HG03575 (cell line): ENCODE data around the gene ARHGEF7.

Experiments
- ATAC-seq: cut with Tn5 transposase; IDR thresholded peaks from one replicate; pipeline ENCODE4 v1.9.1; 2021; ENCODE audit not compliant: unreplicated experiment, insufficient number of reproducible peaks, low FRiP score; ENCODE audit errors: extremely low read depth

Gene ARHGEF7

DNA sequence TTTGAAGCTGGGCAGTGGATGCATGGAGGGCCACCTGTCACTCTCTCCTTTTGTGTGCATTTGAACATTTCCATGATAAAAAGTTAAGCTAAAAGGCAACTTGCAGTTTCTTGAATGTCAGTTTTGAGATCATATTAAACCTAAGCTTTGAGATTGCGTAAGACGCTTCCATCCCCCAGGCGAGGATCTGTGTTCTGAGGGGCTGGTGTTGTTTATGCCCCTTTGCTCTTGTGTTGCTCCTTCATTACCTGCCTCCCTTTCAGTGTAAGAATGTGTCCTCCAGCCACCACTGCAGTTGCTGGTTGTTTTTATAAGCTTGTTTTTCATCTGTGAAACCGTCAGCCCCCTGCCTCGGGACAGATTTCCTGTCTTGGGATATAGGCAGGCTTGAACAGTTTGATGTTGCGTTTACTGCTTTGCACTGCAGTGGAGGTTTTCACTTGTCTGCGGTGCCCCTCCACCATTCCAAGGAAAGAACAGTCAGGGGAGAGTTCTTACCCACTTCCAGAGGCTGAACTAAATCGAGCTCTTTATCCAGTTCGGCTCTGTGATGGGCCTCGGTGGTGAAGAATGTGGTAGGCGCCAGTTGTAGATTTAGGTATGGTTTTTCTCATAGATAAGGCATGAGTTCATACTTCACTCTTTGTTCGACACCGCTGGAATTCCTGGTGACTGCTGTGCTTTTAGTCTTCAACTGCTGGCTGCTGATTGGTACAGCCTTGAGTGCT lies 96.8 kb downstream of the ARHGEF7 start:
- no peak for ATAC-seq

DNA sequence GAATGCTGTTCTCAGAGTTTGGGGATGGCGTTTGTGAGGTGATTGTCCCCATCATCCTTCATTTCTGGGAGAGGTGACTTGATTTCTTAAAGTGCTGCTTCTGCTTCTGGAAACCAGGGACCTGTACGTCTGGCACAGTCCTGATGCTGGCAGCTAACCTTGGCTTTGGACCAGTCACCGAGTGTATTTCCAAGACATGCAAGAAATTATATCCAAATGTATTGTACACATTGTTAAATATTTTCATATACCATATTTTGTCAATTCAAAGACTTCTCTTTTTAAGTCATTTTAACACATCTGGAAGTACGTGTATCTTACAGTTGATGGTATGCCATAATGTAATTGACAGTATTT lies 97.4 kb downstream of the ARHGEF7 start:
- no peak for ATAC-seq

DNA sequence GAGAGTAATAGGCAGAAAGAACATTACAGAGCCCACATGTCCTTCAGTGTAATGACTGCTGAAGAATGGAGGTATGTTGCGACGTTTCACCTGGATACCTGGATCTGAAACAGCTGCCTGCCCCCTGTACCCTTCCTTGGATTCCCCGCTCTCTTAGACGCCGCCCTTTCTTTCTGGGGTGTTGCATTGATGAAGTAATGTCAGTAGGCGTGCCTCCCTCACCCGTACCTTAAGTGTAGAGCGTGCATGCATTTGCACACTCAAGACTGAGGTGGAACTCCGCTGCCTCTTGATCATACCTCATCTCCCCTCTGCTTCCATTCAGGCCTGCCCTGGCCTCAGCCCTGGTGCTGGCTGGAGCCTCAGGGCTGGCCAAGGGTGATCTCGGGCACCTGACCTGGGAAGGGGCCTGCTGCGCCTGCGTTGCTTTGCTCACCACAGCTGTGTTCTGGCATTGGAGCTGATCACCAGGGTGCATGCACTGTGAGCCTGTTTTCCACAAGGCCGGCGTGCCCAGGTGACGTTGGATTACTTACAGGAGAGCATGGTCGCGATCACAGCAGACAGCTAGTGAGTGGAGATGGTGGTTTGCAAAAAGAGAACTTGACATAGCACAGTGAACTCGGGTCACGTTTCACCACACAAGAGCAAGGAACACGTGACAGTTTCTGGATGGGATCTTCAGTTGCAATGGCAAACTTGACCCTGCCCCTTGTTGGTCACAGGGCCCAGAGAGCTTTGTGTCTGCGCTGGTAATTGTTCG lies 99.0 kb downstream of the ARHGEF7 start:
- ATAC-seq, result no peak

DNA sequence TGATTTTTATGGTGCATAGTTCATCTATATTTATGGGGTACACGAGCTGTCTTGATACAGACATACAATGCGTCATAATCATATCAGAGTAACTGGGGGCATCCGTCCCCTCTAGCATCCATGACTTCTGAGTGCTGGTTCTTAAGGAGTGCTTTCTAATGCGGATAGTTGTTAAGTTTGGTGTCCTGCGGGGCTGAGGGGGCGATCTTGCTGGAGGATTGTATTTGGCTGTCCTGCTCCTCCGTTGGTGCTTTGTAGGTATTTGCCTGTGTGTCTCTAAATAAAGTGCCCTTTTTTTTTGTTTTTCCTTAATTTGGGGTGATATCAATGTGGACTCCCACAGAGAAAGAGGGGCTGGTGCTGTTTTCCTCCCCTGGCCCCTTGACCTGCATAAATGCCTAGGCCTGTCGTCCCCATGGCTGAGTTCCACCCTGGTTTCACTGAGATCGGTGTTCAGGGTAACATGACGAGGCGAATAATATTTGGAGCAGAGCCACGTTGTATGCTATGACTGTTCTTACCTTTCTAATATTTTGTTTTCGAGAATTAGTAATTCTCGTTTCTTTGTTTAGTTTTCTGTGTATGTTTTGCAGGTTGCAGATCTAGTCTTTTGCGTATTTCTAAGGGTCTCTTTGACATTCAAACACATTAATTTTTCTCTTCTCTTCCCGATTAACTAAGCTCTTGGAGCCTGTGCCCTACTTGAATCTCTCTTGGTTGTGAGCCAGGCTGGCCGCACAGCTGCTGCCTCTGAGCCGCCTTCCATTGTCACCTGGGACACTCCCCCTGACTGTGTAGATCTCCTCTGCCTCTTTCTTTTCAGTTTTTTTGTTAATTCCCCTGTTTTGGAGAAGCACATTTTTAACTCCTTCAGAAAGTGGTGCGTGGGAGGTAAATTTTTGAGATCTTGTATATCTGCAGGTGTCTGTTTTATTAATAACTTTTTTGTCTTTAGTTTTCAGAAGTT lies 100.3 kb downstream of the ARHGEF7 start:
- ATAC-seq, result no peak

DNA sequence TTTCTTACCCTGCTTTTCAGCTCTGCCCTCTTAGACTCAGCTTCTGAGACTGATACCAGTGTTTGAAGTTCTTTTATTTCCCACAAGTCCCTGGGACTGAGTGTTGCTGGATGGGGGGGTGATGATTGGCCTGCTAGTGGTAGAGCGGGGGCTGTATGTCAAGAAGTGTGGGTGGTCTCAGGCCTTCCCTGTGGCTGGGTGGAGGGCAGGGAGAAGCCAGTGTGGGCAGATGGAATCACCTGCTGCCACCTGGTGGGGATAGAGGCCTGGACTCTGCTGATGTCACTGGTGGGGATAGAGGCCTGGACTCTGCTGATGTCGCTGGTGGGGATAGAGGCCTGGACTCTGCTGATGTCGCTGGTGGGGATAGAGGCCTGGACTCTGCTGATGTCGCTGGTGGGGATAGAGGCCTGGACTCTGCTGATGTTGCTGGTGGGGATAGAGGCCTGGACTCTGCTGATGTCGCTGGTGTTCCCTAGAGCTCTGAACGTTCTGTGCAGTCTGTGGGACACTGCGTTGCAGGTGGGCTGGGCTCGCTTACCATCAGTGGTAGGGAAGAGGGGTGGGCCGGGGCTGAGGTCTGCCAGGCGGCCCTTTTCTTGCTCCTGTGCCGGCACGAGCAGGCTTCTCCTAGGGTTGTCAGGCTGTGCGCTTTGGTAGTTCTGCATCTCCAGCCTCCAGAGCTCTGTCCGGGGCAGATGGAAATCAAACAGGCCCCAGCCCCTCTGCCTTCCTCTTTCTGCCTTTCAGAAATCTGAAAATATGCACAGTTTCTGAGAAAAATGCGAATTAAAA lies 101.3 kb downstream of the ARHGEF7 start:
- no peak for ATAC-seq

DNA sequence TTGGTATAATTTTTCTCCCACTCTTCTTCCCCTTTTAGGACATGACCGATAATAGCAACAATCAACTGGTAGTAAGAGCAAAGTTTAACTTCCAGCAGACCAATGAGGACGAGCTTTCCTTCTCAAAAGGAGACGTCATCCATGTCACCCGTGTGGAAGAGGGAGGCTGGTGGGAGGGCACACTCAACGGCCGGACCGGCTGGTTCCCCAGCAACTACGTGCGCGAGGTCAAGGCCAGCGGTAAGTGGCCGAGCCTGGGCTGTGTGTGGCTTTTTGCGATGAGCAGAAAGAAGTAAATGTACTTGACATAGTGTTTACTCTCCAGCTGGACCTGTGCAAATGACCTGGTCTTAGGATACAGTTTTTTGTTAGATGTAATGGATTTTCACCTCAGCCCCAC lies 102.5 kb downstream of the ARHGEF7 start:
- ATAC-seq, result no peak

DNA sequence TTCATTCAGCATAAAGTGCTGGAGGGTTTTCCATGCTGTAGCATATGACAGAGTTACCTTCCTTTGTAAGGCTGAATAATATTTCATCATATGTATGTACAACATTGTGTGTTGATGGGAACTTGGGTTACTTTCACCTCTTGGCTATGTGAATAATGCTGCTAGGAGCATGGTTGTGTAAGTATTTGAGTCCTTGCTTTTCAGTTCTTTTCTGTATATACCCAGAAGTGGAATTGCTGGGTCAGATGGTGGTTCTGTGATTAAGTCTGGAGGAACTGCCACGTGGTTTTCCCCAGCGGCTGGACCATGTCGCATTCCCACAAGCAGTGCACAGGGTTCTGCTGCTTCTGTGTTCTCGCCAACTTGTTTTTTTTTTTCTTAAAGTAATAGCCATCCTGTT lies 104.2 kb downstream of the ARHGEF7 start:
- no peak for ATAC-seq

DNA sequence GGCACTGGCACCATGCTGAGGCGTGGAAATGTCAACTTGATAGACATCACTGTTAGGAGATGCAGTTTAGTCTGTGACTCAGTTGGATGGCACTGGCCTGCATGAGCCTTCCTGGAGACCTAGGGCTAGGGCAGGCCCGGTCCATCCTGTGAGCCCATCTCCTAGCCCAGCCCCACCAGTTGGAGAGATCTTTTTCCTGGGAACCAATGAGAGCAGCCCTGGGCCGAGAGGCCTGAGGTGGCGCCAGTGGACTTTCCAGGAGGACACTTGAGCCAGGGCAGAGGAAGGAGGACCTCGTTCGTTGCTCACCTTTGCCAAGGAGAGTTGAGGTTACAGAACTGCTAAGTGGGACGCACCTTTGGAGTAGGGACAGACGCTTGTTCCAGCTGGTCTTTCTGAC lies 104.8 kb downstream of the ARHGEF7 start:
- no peak for ATAC-seq

DNA sequence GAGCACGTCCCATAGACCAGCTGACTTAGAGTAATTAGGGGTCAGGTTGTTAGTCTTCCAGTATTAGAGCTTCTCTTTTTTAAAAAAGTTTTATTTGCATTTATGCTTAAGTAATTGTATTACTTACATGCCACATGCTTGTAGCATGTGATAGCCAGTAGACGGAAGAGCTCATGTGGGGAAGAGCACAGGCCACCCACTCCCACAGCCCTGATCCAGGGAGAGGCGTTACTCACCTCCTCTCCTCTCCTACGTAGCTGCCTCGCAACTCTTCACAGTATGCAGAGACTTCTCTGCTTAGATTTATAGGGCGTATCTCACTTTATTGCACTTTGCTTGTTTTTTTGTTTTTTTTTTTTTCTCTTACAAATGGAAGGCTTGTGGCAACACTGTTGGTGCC lies 110.1 kb downstream of the ARHGEF7 start:
- no peak for ATAC-seq

DNA sequence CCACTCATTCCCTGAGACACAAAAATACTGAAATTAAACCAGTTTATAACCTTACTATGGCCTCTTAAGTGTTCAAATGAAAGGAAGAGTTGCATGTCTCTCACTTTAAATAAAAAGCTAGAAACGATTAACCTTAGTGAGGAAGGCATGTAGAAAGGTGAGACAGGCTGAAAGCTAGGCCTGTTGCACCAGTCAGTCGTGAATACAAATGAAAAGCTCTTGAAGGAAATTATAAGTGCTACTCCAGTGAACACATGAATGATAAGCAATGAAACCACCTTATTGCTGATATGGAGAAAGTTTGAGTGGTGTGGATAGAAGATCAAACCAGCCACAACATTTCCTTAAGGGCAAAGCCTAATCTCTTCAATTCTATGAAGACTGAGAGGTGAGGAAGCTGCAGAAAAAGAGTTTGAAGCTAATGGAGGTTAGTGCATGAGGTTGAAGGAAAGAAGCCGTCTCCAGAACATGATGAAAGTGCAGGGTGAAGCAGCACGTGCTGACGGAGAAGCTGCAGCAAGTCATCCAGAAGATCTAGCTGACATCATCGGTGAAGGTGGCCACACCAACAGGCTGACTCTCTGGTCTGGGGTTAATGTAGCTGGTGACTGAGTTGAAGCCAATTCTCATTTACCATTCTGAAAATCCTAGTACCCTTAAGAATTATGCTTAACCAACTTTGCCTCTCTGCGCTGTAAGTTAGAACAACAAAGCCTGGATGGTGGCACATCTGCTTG lies 110.9 kb downstream of the ARHGEF7 start:
- ATAC-seq, result no peak

DNA sequence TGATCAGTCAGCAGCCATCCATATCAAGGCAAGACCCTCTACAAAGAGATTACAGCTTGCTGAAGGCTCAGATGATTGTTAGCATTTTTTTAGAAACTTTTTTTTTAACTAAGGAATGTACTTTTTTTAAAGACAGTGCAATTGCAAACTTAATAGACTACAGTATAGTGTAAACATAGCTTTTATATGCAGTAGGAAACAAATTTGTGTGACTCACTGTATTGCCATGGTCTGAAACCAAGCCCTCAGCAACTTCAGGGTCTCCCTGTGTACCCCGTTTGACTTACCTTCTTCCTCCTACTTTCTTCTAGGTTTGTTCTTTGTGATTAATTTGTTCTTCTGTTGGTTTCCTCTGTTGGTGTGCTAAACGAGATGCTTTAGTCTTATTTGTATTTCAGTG lies 112.3 kb downstream of the ARHGEF7 start:
- ATAC-seq, result no peak

DNA sequence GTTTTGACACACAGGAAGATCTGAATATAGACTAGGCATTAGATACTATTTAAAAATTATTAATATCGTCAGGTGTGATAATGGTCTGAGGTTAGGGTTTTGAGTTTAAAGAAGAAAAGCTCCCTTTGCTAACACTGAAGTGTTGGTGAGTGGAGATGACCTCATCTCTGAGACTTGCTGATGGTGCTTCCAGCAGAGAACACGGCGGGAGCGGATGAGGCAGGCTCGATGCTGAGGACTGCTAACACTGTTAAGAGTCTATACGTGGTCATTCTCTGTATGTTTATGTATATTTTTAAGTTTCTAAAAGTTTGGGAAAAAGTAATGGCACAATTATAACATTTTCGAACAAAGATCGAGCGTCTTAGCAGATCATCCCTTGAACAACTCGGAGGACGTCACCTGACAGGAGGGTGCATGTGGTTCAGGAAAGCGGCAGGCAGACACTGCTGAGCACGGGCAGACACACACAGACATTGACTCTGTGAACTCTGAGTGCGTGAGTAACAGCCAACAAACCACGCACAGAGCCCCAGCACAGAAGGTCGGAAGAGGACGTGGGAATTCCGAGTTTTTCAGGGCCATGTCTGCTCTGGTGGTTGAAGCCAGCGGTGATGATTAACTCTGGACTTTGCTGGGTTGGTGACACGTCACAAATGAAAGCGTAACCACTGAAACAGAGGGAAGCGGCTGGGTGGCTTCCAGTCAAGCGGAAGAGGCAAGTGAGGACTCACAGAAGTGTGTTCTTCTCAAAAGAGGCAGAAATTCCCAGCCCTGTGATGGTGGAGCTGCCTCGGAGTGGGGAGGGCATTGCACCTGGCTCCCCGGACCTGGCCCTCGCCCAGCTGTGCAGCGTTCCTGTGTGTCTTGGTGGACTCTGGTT lies 113.4 kb downstream of the ARHGEF7 start:
- no peak for ATAC-seq

DNA sequence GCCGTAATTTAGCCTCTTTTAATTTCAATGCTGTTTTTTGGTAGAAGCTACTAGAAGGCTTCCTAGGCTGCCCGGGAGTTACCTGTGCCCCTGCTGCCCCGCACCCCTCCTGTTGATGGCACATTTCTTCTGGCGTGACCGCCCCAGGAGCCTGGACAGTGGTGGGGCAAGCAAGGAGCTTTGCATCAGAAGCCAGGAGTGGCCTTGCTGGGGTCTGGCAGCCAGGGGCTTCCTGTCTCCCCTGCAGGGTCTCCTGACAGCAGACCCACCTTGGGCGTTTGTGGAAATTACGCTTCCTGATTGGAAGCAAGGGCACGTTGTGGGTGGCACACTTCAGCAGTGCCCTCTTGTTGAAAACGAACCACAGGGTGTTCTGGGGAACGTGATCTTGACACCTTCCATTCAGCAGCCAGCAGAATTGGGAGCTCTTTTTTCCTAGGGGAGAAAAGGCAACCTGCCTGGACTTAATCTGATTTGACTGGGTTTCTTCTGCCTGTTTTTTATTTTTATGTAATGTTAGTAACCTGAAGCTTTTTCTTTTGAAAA lies 115.3 kb downstream of the ARHGEF7 start:
- ATAC-seq, result no peak

DNA sequence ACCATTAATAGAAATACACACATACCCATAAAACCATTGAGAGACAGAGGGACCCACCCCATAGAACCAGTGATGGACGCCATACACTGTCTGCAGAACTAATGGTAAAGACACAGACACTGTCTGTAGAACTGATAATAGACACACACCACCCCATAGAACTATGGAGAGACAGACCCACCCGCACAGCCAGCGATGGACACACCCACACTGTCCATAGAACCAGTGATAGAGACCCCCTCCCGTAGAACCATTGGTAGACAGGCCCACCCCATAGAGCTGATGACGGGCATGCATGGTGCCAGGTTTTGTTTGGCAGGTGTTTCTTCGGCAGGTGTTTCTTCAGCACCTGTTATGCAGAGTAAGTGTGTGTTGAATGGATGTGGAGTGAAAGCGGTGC lies 117.1 kb downstream of the ARHGEF7 start:
- ATAC-seq, result no peak

DNA sequence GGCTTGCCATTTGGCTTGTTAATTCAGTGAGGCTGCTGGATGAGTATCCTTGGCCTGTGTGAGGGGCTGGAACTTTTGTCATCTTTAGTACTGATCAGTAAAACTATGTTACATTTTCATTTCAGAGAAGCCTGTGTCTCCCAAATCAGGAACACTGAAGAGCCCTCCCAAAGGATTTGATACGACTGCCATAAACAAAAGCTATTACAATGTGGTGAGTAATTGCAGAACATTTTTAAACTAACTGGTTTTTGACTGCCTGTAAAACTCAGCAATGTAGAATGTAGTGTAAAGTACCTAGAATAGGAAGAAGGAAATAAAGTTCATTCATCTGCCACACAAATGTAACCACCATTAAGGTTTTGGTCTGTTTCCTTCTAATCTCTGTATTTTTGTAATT lies 118.0 kb downstream of the ARHGEF7 start:
- ATAC-seq, result no peak

DNA sequence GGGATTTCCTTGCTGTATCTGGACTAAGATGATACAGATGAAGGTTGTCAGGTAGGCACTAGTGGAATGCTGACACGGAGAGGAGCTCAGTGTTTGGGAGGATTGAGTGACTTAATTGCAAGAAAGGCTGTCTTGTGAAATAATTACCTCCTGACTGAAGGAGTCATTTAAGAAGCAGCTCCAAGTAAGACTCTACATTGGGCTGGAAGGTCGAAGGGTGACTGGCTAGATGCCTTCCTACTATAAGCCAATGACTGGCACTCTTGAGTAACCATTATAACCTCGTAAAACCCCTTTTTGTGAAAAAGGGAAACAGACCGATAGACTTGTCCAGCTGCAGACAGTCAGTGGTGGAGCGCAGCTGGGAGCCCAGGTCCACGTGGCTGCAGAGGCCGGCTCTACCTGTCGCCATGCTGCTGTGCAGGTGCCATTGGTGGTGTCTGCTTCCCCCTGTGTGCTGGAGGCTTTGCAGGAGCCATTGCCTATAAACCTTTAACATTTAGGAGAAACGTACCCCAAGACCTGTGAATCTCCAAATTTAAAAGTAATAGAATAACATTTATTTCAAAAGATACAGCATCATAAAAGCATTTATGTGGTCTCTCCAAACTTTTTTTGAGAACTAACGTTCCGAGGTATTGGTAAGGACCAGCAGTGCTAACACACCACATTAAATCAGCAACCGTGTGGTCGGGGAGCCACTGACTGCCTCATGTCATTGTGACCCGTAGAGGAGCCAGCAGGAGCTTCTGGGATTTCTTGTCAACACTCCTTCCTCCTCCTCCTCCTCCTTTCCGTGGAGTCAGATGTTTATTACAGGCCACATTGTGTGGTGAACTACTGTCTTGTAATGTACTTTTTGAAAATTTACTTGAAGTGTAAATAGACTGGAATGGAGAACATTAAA lies 124.9 kb downstream of the ARHGEF7 start:
- ATAC-seq, result no peak
